ENCODE results near the gene TAAR9.

Gene TAAR9, protein sequence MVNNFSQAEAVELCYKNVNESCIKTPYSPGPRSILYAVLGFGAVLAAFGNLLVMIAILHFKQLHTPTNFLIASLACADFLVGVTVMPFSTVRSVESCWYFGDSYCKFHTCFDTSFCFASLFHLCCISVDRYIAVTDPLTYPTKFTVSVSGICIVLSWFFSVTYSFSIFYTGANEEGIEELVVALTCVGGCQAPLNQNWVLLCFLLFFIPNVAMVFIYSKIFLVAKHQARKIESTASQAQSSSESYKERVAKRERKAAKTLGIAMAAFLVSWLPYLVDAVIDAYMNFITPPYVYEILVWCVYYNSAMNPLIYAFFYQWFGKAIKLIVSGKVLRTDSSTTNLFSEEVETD

DNA sequence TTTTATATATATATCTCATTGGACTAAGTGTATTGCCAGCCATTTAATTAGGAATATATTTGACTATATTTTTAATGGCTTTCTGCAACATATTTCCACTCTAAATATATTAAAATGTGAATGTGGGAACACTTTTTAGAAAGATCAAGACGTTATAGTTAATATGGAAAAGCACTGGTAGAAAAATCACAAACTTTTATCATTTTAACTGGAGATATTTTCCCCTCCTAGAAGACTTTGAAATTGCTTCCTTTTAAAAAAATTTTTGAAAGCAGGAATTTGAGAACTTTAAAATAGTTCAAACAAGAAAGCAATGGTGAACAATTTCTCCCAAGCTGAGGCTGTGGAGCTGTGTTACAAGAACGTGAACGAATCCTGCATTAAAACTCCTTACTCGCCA lies at the start of gene TAAR9:
TAAR9 (plus strand) TSS at position 301 of the 400 bp plus-strand sequence; CDS start at position 314, 13 bp downstream.
- no peak for DNase-seq (ENCODE audit: low read depth)

DNA sequence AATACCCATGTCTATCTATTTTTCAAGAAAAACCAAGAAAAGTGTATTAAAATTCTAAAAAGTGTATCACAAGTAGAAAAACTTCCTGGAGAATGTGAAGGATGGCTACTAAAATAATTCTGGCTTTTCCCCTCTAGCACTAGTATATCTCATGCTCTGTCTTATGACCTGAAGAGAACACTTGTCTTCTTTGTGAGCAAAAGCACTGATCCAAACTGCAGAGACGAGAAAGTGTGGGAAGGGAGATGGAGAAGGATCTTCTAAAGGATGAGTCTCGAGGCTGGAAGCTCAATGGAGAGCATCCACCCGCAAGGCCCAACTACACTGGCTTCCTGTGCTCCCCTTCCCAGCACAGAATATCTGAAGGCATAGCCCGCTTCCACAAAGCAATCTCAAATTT lies 48.7 kb upstream of the TAAR9 start:
- DNase-seq (ENCODE audit: low read depth), result no peak

DNA sequence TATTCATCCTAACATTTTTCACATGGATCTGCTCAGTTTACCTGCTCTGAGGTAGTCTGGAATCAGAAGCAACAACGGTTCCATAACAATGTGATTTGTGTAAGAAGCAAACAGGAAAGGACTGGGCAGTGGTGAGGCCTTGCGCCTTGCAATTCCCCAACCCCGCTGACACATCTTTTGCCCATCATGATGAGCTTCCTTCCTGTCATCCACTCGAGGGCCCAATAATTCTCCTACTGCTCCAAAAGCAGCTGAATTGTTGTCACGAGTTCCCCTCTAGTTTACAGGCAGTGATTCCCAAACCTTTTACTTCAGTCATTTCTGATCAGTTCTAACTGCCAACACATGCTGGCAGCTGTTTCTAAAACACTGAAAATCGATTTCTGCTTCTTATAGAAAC lies 48.1 kb upstream of the TAAR9 start:
- no peak for DNase-seq (ENCODE audit: low read depth)

DNA sequence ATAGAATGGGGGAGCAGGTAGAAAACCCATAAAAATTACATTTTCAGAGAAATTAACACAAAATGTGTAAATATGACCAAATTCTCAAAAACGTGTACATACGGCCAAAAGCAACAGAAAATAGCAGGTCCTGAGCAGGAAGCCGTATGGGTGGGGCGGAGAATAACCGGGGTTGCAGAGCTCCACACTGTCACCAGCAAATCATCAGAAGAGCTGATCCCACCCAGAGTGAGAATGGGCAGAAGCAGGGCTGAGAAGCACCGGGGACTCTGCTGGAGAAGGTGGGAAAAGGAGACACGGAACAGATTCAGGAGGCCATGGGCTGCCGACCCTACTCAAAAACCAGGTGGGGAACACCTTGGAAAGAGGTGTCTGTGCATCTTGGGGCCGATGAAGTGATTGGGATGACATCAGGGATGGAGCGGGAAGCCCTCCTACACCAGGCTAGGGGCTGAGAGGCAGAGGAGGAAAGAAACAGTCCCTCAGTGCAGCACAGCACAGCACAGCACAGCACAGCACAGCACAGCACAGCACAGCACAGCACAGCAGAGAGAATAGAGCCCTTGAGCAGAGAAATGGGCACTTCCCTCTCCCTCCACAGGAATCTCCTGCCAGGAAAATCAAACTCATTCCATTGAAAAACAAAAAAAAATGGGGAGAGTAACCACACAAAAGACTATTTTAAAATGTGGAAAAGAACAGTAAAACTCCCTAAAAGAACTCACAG lies 47.4 kb upstream of the TAAR9 start:
- DNase-seq (ENCODE audit: low read depth), result no peak

DNA sequence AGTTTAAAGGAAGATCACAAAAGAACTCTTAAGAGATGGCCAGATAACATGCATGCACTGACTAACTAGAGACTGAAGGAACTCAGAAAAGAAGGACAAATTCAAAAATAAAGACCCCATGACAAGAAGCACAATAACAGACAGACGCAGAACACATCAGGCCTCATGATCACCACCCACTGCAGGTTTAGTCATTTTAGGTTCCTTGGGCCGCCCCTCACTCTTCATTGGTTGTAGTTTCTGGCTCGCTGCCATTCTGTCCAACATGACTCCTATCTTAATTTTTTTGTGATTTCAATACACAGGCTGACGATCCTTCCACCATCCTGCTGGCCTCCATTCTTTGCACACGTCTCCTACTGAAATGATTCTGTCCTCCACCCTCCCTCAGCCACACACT lies 46.8 kb upstream of the TAAR9 start:
- peak; percentile 59 for DNase-seq (ENCODE audit: low read depth)

DNA sequence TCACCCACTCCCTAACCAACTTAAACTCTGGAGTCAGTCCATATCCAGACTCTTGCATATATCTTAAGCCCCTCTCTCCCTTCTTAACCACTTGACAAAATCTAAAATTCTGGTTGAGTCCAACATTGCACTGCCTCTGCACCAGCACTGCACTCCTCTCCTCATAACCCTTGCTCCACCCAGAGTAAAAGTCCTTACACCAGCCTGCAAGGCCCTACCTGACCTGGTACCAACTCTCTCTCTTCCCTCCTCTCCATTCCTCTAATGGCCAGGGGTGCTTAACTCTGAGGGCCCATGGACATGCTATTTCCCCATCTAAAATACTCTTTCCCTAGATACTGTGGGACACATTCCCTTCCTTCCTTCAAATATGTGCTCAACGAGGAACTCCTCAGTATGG lies 46.2 kb upstream of the TAAR9 start:
- no peak for DNase-seq (ENCODE audit: low read depth)

DNA sequence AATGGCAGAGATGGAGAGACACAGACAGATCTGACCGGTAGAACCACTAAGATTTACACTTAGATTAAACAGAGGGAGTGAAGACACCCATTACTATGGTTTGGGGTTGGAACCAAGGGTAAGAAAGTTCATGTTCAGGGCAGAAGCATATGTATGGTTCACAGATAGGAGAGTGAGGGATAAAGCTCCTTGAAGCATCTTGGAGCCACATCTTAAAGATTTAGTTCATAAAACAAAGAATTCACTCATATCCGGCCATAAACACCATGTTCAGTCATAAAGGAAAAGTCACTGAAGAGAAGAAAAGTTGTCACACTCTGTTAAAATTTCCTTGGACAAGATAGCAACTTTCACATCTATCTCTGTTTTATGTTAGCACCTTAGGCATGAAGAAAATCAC lies 43.1 kb upstream of the TAAR9 start:
- DNase-seq (ENCODE audit: low read depth), result no peak

DNA sequence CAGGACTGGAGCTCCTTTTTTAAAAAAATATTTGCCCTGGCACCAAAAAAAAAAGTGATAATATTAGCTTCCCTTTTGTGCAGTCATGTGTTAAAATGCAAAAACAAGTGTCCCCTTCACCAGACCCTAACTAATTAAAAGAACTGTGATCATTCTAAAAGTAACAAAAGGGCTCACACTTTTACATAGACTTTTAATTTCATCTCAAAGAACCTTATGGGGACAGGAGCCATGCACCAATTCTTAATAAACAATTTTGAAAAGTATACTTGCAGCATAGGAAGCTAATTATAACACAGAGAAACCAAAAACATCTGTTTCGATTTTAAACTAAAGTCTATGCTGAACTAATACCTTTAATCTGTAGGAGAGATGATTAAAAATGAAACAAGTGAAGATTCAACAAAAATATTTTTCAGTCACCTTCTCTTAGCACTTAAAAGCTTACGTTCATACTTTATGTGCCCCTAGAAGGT lies 42.4 kb upstream of the TAAR9 start:
- DNase-seq (ENCODE audit: low read depth), result no peak

DNA sequence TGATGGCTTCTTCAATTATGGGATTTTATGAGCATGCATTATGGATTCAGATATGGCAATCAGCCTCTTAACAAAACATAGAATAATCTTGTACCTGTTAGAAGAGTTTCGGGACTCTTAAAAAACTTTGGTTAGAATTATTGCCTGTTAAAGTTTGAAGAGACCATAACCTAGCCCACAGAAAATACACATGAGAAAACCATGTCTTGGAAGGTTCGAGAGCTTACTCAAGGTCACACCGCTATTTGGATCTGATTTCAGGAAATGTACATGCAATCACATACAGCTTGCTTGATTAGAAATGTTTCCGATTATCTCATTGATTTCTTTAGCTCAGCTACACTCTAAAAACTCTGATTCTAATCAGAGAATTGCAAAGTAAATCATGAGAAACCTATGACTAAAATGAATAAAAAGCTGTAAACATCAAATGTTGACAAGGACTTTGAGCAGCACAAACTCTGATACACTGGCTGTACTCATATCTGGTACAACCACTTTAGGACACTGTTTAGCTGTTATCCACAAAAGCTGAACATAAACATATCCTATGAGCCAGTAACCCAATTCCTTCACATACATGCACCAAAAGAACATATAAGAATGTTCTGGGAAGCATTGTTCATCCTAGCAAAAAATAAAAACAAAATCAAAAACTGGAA lies 41.4 kb upstream of the TAAR9 start:
- DNase-seq (ENCODE audit: low read depth), result no peak

DNA sequence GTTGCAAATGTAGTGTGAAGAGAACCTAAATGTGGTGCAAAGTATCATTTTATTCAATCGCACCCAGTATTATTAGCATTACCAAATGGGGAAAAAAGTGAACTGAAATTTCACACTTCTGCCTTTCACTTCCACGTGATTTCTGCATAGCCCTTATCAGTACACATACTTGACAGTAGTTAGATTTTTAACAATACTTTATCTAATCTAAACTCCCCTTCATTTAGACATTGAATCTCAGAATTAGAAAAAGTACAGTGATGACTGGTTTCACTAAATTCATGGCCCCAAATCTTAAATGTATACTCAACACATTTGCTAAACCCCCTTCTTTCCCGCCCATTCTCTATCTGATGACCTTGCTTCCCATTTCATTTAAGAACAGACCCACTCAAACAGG lies 39.4 kb upstream of the TAAR9 start:
- DNase-seq (ENCODE audit: low read depth), result no peak

DNA sequence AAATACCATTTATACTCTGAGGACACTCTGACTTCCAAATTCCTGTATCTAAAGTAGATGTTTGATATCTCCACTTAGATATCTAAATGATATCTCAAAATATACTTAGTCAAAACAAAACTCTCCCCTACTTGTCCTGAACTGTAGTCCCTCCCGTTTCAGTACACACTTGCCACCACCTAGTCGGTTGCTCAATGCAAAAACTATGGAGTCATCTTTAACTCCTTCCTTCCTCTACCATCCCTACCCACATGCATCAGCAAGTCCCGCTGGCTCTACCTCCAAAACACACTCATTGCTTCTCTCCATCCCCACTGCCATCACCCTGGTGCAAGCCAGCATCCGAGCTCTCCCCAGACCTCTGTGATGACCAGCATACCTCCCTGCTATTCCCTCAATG lies 38.3 kb upstream of the TAAR9 start:
- DNase-seq (ENCODE audit: low read depth), result peak; percentile 64

DNA sequence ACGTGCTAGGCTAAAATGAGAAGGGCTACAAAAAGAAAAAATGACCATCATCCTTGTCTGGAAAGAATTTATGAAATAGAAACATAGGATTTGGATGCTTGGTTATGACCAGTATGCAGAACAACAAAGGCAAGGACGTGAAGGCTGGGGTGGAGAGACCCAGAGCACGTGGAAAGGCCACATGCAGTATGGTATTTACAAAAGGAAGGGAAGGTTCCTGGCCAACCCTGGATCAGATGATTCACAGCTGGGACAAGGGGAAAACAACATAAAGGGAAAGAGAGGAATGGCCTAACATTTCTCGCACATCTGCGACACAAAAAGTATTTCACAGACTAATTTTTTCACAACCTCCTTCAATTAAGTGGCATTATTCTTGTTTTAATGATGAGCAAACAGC lies 33.3 kb upstream of the TAAR9 start:
- peak; percentile 4 for DNase-seq (ENCODE audit: low read depth)

DNA sequence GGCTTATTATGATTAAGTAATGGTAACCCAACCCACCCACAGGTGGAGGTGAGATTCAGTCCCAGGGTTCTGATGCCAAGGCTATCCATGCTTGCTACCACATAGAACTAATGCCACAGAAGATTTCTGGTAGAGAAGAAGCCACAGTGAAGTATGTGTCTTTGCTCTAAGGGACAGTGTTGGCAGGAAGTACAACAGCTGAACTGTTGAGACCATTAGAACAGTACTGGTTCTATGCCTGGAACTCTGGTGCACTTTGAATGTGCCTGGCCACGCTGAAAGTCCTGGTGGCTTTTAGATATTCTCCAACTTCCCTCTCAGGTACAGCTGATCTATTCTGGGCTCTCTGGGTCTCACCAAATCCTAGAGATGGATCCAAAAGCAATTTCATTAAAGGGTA lies 32.9 kb upstream of the TAAR9 start:
- no peak for DNase-seq (ENCODE audit: low read depth)

DNA sequence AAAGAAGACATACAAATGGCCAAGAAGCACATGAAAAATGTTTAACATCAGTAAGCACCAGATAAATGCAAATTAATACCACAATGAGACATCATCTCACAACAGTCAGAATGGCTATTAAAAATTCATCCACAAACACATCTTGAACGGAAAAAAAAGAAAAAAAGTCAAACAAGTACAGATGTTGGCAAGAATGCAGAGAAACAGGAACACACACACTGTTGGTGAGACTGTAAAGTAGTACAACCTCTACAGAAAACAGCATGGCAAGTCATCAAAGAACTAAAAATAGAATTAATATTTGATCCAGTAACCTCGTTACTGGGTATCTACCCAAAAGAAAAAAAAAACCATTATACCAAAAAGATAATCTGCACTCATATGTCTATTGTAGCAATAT lies 31.6 kb upstream of the TAAR9 start:
- DNase-seq (ENCODE audit: low read depth), result no peak

DNA sequence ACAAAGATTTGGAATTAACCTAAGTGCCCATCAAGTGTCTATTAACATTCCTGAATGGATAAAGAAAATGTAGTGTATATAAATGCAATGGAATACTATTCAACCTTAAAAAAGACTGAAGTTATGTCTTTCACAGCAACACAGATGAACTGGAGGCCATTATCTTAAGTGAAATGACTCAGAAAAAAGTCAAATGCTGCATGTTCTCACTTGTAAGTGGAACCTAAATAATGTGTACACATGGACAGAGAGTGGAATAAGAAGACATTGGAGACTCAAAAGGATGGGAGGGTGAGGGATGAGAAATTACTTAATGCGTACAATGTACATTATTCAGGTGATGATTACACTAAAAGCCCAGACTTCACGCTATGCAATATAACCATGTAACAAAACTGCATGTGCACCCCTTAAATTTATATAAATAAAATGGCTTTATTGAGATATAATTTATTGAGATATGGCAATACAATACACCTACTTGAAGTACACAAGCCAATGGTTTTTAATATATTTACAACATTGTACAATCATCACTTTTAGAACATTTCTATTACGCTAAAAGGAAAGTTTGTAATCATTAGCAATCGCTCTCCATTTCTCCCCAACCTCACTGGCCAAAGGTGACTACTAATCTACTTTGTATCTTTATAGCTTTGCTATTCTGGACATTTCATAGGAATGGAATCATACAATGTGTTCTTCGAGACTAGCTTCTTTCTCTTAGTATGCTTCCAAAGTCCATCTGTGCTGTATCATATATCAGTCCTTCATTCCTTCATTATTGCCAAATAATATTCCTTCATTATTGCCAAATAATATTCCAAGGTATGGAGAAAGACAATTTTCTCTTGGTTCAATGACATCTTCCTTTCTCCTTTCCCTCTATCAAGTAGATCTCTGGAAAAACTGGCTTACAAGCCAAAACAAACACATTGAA lies 30.9 kb upstream of the TAAR9 start:
- no peak for DNase-seq (ENCODE audit: low read depth)

DNA sequence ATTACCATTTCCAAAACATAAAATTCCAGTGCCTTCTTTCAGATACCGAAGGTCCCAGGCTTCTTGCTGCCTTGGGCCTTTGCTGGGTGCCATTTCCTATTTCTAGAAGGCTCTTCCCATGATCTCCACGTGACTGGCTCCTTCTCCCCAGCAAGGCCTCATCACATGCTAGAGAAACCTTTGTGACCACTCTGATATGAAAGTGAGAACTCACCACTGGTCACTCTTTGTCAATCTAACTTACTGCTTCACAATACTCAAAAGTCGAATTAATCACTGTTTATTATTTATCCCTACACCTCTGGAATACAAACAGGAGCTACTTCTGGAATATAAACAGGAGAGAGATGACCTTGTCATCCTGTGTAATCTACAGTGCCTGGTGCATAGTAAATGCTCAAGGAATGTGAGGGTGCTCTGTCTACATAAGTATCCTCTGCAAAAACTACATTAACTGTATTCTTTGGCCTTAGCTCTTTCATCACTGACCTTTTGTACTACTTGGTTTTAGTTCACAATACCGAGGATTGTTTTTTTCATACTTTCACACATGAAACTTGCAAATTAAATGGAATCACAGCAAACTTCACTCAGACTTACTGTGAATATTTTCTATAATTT lies 26.8 kb upstream of the TAAR9 start:
- peak; percentile 77 for DNase-seq (ENCODE audit: low read depth)

DNA sequence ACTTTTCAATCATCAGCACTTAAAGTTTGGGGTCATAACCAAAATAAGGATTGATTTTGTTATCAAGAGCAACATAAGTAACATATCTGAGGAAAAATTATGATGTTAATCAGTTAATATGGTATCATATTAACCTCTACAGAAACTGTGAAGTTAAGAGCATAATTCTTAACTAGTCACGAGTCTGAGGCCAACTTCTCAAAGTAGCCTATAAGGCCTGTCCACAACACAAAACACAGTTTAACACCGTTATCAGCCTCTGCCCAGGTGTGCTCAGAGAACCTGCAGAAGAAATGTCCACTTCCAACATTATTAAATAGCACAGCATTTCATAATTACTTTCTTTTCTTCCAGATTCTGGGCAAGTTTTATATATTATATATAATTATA lies 26.3 kb upstream of the TAAR9 start:
- peak; percentile 12 for DNase-seq (ENCODE audit: low read depth)

DNA sequence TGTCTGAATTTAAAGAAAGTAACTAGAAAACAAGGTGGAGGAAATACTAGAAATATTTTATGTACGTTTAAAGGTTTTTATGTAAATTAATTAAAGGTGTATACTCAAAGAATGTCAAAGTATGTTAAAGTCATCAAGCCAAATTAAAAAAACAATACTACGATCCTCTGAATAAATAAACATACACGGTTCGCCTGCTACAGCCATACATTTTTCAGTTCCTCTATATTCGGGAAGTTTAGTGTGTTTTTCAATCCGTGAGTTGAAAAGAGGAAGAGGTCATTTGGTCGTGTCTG lies 25.8 kb upstream of the TAAR9 start:
- no peak for DNase-seq (ENCODE audit: low read depth)

DNA sequence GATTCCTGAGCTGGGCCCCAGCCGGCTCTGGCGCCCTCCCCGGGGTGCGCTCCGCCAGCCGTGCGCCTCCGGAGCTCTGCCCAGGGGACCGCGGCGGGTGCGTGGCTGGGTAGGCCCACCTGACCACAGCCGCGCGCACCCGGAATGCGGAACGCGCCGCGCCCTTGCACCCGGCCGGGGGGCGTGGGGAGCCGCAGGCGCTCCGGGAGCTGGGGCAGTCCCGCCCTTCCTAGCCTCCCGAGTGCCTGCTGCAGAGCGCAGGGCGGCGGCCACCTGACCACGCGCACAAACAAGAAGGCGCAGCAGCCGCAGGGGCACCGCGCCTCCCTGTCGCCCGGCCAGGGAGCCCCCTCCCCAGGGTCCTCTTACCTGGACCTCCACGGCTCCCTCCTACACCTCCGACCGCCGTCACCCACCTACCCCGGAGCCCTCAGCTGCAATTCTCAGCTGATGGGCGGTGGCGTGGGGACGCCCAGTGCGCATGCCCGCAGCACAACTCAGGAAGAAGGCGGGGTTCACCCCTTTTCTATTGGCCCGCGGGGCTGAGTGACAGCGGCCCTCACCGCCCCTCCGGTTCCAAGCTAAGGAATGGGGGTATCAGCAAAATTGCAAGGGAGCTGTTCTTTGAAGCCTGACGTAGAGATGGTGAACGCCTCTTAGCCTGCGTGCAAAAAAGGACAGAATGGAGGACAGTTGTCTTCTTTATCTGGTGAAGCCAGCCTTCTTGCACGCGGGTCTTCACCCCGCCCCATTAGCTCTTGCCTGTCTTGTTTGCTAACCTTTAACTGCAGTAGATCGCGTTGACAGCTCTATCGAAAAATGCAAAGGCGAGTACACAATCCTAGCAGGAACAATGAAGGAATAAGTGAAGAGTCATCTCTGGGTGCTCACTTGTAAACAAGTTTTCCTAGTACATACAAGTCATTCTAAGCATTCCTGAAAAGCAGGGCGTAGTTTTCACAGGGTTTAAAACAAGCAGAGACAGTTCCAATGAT lies 25.1 kb upstream of the TAAR9 start, which contains the start of gene STX7:
STX7 (minus strand) TSS at position 479 of the 995 bp plus-strand sequence. CDS start 9,586 bp downstream, outside the sequence.
- DNase-seq (ENCODE audit: low read depth), result peak; percentile 88

DNA sequence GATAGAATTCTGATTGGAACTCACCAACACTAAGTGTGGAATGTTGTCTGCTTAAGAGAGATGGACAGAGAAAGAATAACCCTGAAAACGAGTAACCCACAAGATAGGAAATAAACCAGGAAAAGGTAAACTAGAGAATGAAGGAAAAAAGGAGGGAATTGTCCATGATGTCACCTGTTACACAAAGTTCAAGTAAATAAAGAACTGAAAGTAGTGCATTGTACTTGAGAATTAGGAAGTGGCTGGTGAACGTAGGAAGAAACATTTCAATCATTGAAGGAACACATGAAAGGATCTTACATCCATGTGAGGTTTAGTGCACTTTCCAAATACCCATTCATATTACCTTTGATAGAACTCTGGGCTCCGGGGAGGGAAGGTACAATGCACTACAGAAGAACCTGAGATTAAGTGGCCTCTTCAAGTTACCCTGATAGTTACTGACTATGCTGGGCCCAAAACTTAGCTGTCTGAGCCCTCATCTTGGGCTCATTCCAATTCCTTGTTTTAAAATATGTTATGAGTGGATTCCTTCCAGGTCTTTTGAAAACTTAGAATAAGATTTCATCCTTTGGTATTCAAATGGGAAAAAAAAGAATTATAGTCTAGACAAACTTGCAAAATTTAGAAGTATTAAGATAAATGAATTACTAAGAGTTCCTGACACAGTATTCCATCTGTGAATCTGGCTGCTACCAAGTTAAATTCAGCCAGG lies 24.1 kb upstream of the TAAR9 start:
- DNase-seq (ENCODE audit: low read depth), result no peak
